ENCODE measurements around the gene NCKAP5. TPM values are rescaled to one million over a fixed set of nuclear protein-coding genes. Genes with fewer than 3 reads are reported as not detected.

NCKAP5 gene
- total and polyA plus RNA-seq, 7 experiments from 2014 or later, result 0.12 TPM; not detected in 6

GRCh38 chr2:132901661-132902060, 666.6 kb downstream of the NCKAP5 start:
- DNase-seq (no peak), ATAC-seq (no peak)
- Mint-ChIP-seq H3K4me3 (no peak overlapping the region), H3K27me3 (no peaks in the 10 kb centered on the region), H3K36me3 (peaks cover 0 to 3% (median 0%) of the 10 kb centered on the region in 5 donors), H3K9me3 (peaks cover 0 to 16% (median 5%) of the 10 kb centered on the region in 11 donors), H3K27ac (no peak overlapping the region), H3K4me1 (no peaks in the 10 kb centered on the region)
- no peaks in the 10 kb centered on the region for H3K9me3 ChIP-seq (ENCODE audit: control insufficient read depth in 2 of 3, low read length in 3 of 3)
- H3K27me3 ChIP-seq (ENCODE audit: control insufficient read depth in 2 of 2, insufficient read depth in 2 of 2, low read length in 2 of 2), result no peaks in the 10 kb centered on the region
- ChIA-PET POLR2A (no interaction called here), CTCF (no interaction called here)
- H3K4me3 ChIP-seq (ENCODE audit: low read length), result no peak overlapping the region
- intact Hi-C loops (cut with micrococcal nuclease), result no loop called here
- no peak overlapping the region for H3K27ac ChIP-seq (ENCODE audit: low read depth, low read length)
- no peaks in the 10 kb centered on the region for H3K4me1 ChIP-seq (ENCODE audit: control insufficient read depth in 2 of 2, insufficient read depth in 2 of 2, low read length in 2 of 2)
- no peaks in the 10 kb centered on the region for H3K36me3 ChIP-seq (ENCODE audit: control insufficient read depth in 2 of 3, insufficient read depth in 3 of 3, low read length in 3 of 3)

- ATAC-seq (no peak), DNase-seq (no peak)
- Mint-ChIP-seq H3K4me1 (peaks cover 0 to 9% (median 0%) of the 10 kb centered on the region in 7 donors), H3K36me3 (peaks cover 0 to 3% (median 0%) of the 10 kb centered on the region in 5 donors), H3K9me3 (peaks cover 0 to 15% (median 10%) of the 10 kb centered on the region in 11 donors), H3K4me3 (no peak overlapping the region), H3K27ac (no peak overlapping the region), H3K27me3 (no peaks in the 10 kb centered on the region)
- no peaks in the 10 kb centered on the region for H3K27me3 ChIP-seq (ENCODE audit: control insufficient read depth in 2 of 2, insufficient read depth in 2 of 2, low read length in 2 of 2)
- H3K9me3 ChIP-seq (ENCODE audit: control insufficient read depth in 2 of 3, low read length in 3 of 3), result no peaks in the 10 kb centered on the region
- no peak overlapping the region for H3K27ac ChIP-seq (ENCODE audit: low read depth, low read length)
- H3K4me1 ChIP-seq (ENCODE audit: control insufficient read depth in 2 of 2, insufficient read depth in 2 of 2, low read length in 2 of 2), result no peaks in the 10 kb centered on the region
- H3K4me3 ChIP-seq (ENCODE audit: low read length), result no peak overlapping the region
- CTCF ChIA-PET, result no interaction called here
- POLR2A ChIA-PET, result no interaction called here
- no peaks in the 10 kb centered on the region for H3K36me3 ChIP-seq (ENCODE audit: control insufficient read depth in 2 of 3, insufficient read depth in 3 of 3, low read length in 3 of 3)
- intact Hi-C loops (cut with micrococcal nuclease), result no loop called here
Measured at GRCh38 chr2:132897111-132897510, 671.2 kb downstream of the NCKAP5 start.

- CTCF ChIA-PET, result no interaction called here
- H3K27me3 Mint-ChIP-seq, result no peaks in the 10 kb centered on the region
- ATAC-seq, result no peak
Measured at GRCh38 chr2:132896073-132896472, 672.2 kb downstream of the NCKAP5 start.

GRCh38 chr2:132891498-132891897, 676.8 kb downstream of the NCKAP5 start:
- Mint-ChIP-seq H3K4me1 (peaks cover 0 to 9% (median 0%) of the 10 kb centered on the region in 7 donors), H3K27me3 (peaks cover 0 to 4% (median 0%) of the 10 kb centered on the region in 5 donors), H3K4me3 (no peak overlapping the region), H3K9me3 (peaks cover 0 to 16% (median 5%) of the 10 kb centered on the region in 11 donors), H3K27ac (no peak overlapping the region), H3K36me3 (no peaks in the 10 kb centered on the region)
- ATAC-seq (no peak), DNase-seq (no peak)
- ChIA-PET POLR2A (no interaction called here), CTCF (no interaction called here)
- H3K4me1 ChIP-seq (ENCODE audit: control insufficient read depth in 2 of 2, insufficient read depth in 2 of 2, low read length in 2 of 2), result no peaks in the 10 kb centered on the region
- H3K36me3 ChIP-seq (ENCODE audit: control insufficient read depth in 2 of 3, insufficient read depth in 3 of 3, low read length in 3 of 3), result no peaks in the 10 kb centered on the region
- no peak overlapping the region for H3K27ac ChIP-seq (ENCODE audit: low read depth, low read length)
- no peaks in the 10 kb centered on the region for H3K9me3 ChIP-seq (ENCODE audit: control insufficient read depth in 2 of 3, low read length in 3 of 3)
- intact Hi-C loops (cut with micrococcal nuclease), result no loop called here
- no peaks in the 10 kb centered on the region for H3K27me3 ChIP-seq (ENCODE audit: control insufficient read depth in 2 of 2, insufficient read depth in 2 of 2, low read length in 2 of 2)
- no peak overlapping the region for H3K4me3 ChIP-seq (ENCODE audit: low read length)

More at GRCh38 chr2:132896073-132896472, 672.2 kb downstream of the NCKAP5 start:
- DNase-seq, result no peak
- intact Hi-C loops (cut with micrococcal nuclease), result no loop called here
- Histone ChIP-seq H3K9me3 (ENCODE audit: control insufficient read depth in 2 of 3, low read length in 3 of 3) (no peaks in the 10 kb centered on the region), H3K4me1 (ENCODE audit: control insufficient read depth in 2 of 2, insufficient read depth in 2 of 2, low read length in 2 of 2) (no peaks in the 10 kb centered on the region), H3K4me3 (ENCODE audit: low read length) (no peak overlapping the region), H3K27ac (ENCODE audit: low read depth, low read length) (no peak overlapping the region), H3K36me3 (ENCODE audit: control insufficient read depth in 2 of 3, insufficient read depth in 3 of 3, low read length in 3 of 3) (no peaks in the 10 kb centered on the region), H3K27me3 (ENCODE audit: control insufficient read depth in 2 of 2, insufficient read depth in 2 of 2, low read length in 2 of 2) (no peaks in the 10 kb centered on the region)
- peaks cover 0 to 3% (median 0%) of the 10 kb centered on the region in 5 donors for H3K36me3 Mint-ChIP-seq
- POLR2A ChIA-PET, result no interaction called here
- peaks cover 0 to 9% (median 0%) of the 10 kb centered on the region in 7 donors for H3K4me1 Mint-ChIP-seq
- H3K9me3 Mint-ChIP-seq, result peaks cover 0 to 15% (median 10%) of the 10 kb centered on the region in 11 donors
- peak overlapping the region in 2 of 10 donors; percentile 42 to 68 for H3K4me3 Mint-ChIP-seq
- H3K27ac Mint-ChIP-seq, result peak overlapping the region in 2 of 9 donors; percentile 32 to 86

GRCh38 chr2:132886574-132886973, 681.7 kb downstream of the NCKAP5 start:
- H3K27ac Mint-ChIP-seq, result no peak overlapping the region
- no peaks in the 10 kb centered on the region for H3K27me3 ChIP-seq (ENCODE audit: control insufficient read depth in 2 of 2, insufficient read depth in 2 of 2, low read length in 2 of 2)
- intact Hi-C loops (cut with micrococcal nuclease), result loop anchor here in 1 of 2 donors (1.0 kb wide), 1 partner anchor 24 kb away; no protein-coding TSS in a partner anchor

GRCh38 chr2:132884705-132885104, 683.6 kb downstream of the NCKAP5 start:
- Mint-ChIP-seq H3K27me3 (peaks cover 0 to 4% (median 0%) of the 10 kb centered on the region in 5 donors), H3K4me3 (no peak overlapping the region), H3K27ac (no peak overlapping the region), H3K9me3 (peaks cover 0 to 18% (median 2%) of the 10 kb centered on the region in 11 donors), H3K4me1 (no peaks in the 10 kb centered on the region), H3K36me3 (no peaks in the 10 kb centered on the region)
- Histone ChIP-seq H3K4me3 (ENCODE audit: low read length) (no peak overlapping the region), H3K36me3 (ENCODE audit: control insufficient read depth in 2 of 3, insufficient read depth in 3 of 3, low read length in 3 of 3) (no peaks in the 10 kb centered on the region), H3K4me1 (ENCODE audit: control insufficient read depth in 2 of 2, insufficient read depth in 2 of 2, low read length in 2 of 2) (no peaks in the 10 kb centered on the region), H3K27ac (ENCODE audit: low read depth, low read length) (no peak overlapping the region), H3K27me3 (ENCODE audit: control insufficient read depth in 2 of 2, insufficient read depth in 2 of 2, low read length in 2 of 2) (no peaks in the 10 kb centered on the region), H3K9me3 (ENCODE audit: control insufficient read depth in 2 of 3, low read length in 3 of 3) (no peaks in the 10 kb centered on the region)
- intact Hi-C loops (cut with micrococcal nuclease), result no loop called here
- ChIA-PET CTCF (no interaction called here), POLR2A (no interaction called here)
- ATAC-seq, result no peak
- DNase-seq, result no peak

More at GRCh38 chr2:132886574-132886973, 681.7 kb downstream of the NCKAP5 start:
- ChIA-PET CTCF (no interaction called here), POLR2A (no interaction called here)
- no peak for DNase-seq
- Histone ChIP-seq H3K36me3 (ENCODE audit: control insufficient read depth in 2 of 3, insufficient read depth in 3 of 3, low read length in 3 of 3) (no peaks in the 10 kb centered on the region), H3K9me3 (ENCODE audit: control insufficient read depth in 2 of 3, low read length in 3 of 3) (no peaks in the 10 kb centered on the region), H3K4me3 (ENCODE audit: low read length) (no peak overlapping the region), H3K27ac (ENCODE audit: low read depth, low read length) (no peak overlapping the region), H3K4me1 (ENCODE audit: control insufficient read depth in 2 of 2, insufficient read depth in 2 of 2, low read length in 2 of 2) (no peaks in the 10 kb centered on the region)
- ATAC-seq, result no peak
- no peak overlapping the region for H3K4me3 Mint-ChIP-seq
- peaks cover 0 to 18% (median 2%) of the 10 kb centered on the region in 11 donors for H3K9me3 Mint-ChIP-seq
- no peaks in the 10 kb centered on the region for H3K36me3 Mint-ChIP-seq
- H3K4me1 Mint-ChIP-seq, result no peaks in the 10 kb centered on the region
- H3K27me3 Mint-ChIP-seq, result peaks cover 0 to 4% (median 3%) of the 10 kb centered on the region in 5 donors

GRCh38 chr2:132884292-132884691, 684.0 kb downstream of the NCKAP5 start:
- ATAC-seq (no peak), DNase-seq (no peak)
- Histone ChIP-seq H3K4me3 (ENCODE audit: low read length) (no peak overlapping the region), H3K9me3 (ENCODE audit: control insufficient read depth in 2 of 3, low read length in 3 of 3) (no peaks in the 10 kb centered on the region), H3K4me1 (ENCODE audit: control insufficient read depth in 2 of 2, insufficient read depth in 2 of 2, low read length in 2 of 2) (no peaks in the 10 kb centered on the region), H3K36me3 (ENCODE audit: control insufficient read depth in 2 of 3, insufficient read depth in 3 of 3, low read length in 3 of 3) (no peaks in the 10 kb centered on the region), H3K27me3 (ENCODE audit: control insufficient read depth in 2 of 2, insufficient read depth in 2 of 2, low read length in 2 of 2) (no peaks in the 10 kb centered on the region), H3K27ac (ENCODE audit: low read depth, low read length) (no peak overlapping the region)
- Mint-ChIP-seq H3K4me1 (no peaks in the 10 kb centered on the region), H3K9me3 (peaks cover 0 to 18% (median 2%) of the 10 kb centered on the region in 11 donors), H3K36me3 (no peaks in the 10 kb centered on the region), H3K4me3 (no peak overlapping the region), H3K27me3 (peaks cover 0 to 4% (median 0%) of the 10 kb centered on the region in 5 donors), H3K27ac (no peak overlapping the region)
- CTCF ChIA-PET, result no interaction called here
- intact Hi-C loops (cut with micrococcal nuclease), result no loop called here
- POLR2A ChIA-PET, result no interaction called here

Data from naive thymus-derived CD4-positive, alpha-beta T cell (primary cell).